ENCODE measurements around the gene CDON. TPM values are rescaled to one million over a fixed set of nuclear protein-coding genes. Genes with fewer than 3 reads are reported as not detected.

The CDON gene
- total and polyA plus RNA-seq, 2 of the 13 experiments (the other 11 are each of a cell fraction or from before 2014, with no cell fraction given): 9.6 to 12.8 TPM

- TF ChIP-seq ZNF512 (CRISPR knock-in tag; IDR thresholded peaks at IDR 0.05) (no peak), LBX2 (CRISPR knock-in tag; IDR thresholded peaks at IDR 0.05; ENCODE audit: borderline replicate concordance) (no peak), FOXJ3 (CRISPR knock-in tag; IDR thresholded peaks at IDR 0.05; ENCODE audit: borderline replicate concordance) (no peak), BCLAF1 (IDR thresholded peaks at IDR 0.05) (no peak)
Observed at GRCh38 chr11:126058105-126058874, 4.4 kb downstream of the CDON start (continued).

- H3K4me3 ChIP-seq (replicated peaks in 1 of 3; ENCODE audit: insufficient read depth in 1 of 3, low read depth in 2 of 3, low read length in 3 of 3): no peak overlapping the region
- no peak overlapping the region for H3K27ac ChIP-seq (ENCODE audit: extremely low read length, insufficient read depth, low read length)
- H3K27me3 ChIP-seq (ENCODE audit: control insufficient read depth in 1 of 2, insufficient read depth in 2 of 2, low read length in 2 of 2): no peaks in the 10 kb centered on the region
- no peaks in the 10 kb centered on the region for H4K20me1 ChIP-seq (ENCODE audit: insufficient read depth, low read length)
- ChIA-PET CTCF (ENCODE audit: low intra/inter-chr PET ratio, low total read pairs) (no interaction called here), POLR2A (no interaction called here)
- 96% methylated on average over 5 of the region's 5 CpGs for WGBS (ENCODE audit: low lambda C conversion rate)
- H2AFZ ChIP-seq (ENCODE audit: low read length): no peak overlapping the region
- in situ Hi-C loops (cut with HindIII; ENCODE audit: extremely low pct_ligation_motif_present, low pct_unique_long_range_greater_than_20kb) (no loop called here), intact Hi-C loops (cut with micrococcal nuclease; ENCODE audit: unreplicated experiment) (no loop called here)
- FAIRE-seq: no peak
- DNase-seq (ENCODE audit: low spot score): no peak
- ATAC-seq: no peak
- no peak overlapping the region for H3K4me2 ChIP-seq (ENCODE audit: low read depth, low read length)
- H3K9me3 ChIP-seq (ENCODE audit: low read length): no peaks in the 10 kb centered on the region
- H3K4me1 ChIP-seq (ENCODE audit: insufficient read depth, low read length): peaks cover 23% of the 10 kb centered on the region
- peaks cover 0 to 4% of the 10 kb centered on the region in 2 experiments; a peak in 2 of 5 replicates for H3K36me3 ChIP-seq (replicated peaks in 1 of 2; ENCODE audit: control insufficient read depth in 1 of 2, insufficient read depth in 2 of 2, low read length in 2 of 2)
- H3K9ac ChIP-seq (ENCODE audit: insufficient read depth, low read depth, low read length): no peak overlapping the region
- peaks cover 8% of the 10 kb centered on the region for H3K79me2 ChIP-seq (ENCODE audit: insufficient read depth, low read length)
- BruUV-seq (replicated peaks): no TSS peak
- no peak for TF ChIP-seq PRDM15 (CRISPR knock-in tag; IDR thresholded peaks at IDR 0.05)
- no peak for TF ChIP-seq ZSCAN30 (CRISPR knock-in tag; IDR thresholded peaks at IDR 0.05)
- no peak for TF ChIP-seq KLF16 (CRISPR knock-in tag; IDR thresholded peaks at IDR 0.05)
- no peak for TF ChIP-seq GLI4 (CRISPR knock-in tag; IDR thresholded peaks at IDR 0.05; ENCODE audit: borderline replicate concordance)
- no peak for TF ChIP-seq AKAP8 (CRISPR knock-in tag; IDR thresholded peaks at IDR 0.05)
- no peak for TF ChIP-seq ZSCAN21 (CRISPR knock-in tag; IDR thresholded peaks at IDR 0.05; ENCODE audit: borderline replicate concordance)
- TF ChIP-seq NCOR1 (IDR thresholded peaks at IDR 0.05; ENCODE audit: borderline replicate concordance, low read length): no peak
- TF ChIP-seq ZNF33B (CRISPR knock-in tag; IDR thresholded peaks at IDR 0.05): no peak
- no peak for TF ChIP-seq AHR (CRISPR knock-in tag; IDR thresholded peaks at IDR 0.05)
- no peak for TF ChIP-seq ATRX (CRISPR knock-in tag; IDR thresholded peaks at IDR 0.05; ENCODE audit: borderline replicate concordance)
Observed at GRCh38 chr11:126054882-126055281, 7.8 kb downstream of the CDON start.

Measured in HepG2 (cell line).